Measurements from ENCODE around the gene TSPAN17.

TSPAN17 gene

DNA sequence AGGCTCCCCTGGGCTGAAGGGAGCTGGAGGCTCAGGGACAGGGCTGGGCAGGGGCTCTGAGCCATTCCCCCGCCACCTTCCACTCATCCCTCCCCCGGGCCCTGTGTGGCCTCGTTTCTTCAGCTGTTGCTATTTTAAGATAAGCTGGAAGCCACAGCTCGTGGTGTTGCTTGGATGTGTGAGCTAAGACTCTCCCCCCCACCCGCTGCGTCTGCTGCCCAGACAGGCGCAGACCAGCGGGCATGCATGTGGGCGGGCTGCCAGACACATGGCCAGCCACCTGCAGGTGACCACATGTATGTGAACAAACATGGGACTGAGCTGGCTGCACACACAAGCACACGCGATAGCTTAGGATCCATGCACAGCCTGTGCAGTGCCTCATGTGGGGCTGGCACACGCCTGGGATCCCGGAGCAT lies 25.6 kb upstream of the TSPAN17 start:
- no peak for DNase-seq (ENCODE audit: low spot score)

DNA sequence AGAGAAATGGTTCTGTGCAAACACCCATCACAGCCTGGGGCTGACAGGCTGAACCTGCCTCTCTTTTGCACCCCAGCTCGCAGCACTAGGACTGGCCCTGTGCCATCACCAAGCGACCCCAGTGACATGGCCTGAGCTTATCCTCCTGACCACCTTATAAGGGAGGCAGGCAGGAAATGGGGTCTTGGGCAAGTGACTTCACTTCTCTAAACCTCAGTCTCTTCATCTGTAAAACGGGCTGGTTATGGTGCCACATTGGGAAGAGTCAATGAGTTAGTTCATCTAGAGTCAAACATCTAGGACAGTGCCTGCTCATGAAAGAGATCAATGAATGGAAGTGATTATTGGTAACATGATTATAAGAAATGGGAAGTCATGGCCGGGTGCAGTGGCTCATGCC lies 23.1 kb upstream of the TSPAN17 start:
- DNase-seq (ENCODE audit: low spot score) = no peak

DNA sequence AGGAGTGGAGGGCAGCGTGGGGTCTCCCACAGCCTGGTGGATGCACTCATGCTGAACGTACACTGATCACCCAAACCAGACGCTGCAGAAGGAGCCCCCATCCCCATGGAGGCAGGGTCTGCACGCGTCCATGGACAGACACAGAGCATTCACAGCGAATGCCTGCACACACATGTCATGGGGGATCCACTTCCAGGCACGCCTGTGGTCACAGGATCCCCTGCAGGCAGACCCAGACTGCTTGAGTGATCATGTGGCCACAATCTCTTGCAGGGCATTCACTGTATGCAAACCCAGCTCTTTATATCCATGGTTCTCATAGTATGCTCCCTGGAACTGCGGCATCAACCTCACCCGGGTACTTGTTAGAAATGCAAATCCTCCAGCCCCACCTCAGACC lies 22.3 kb upstream of the TSPAN17 start:
- no peak for DNase-seq (ENCODE audit: low spot score)

- DNase-seq (ENCODE audit: low spot score) = no peak
These were observed 21.8 kb upstream of the TSPAN17 start for GRCh38 chr5:176625512-176625911.

- no peak for DNase-seq (ENCODE audit: low spot score)
These were observed 21.1 kb upstream of the TSPAN17 start for GRCh38 chr5:176625966-176626875.

DNA sequence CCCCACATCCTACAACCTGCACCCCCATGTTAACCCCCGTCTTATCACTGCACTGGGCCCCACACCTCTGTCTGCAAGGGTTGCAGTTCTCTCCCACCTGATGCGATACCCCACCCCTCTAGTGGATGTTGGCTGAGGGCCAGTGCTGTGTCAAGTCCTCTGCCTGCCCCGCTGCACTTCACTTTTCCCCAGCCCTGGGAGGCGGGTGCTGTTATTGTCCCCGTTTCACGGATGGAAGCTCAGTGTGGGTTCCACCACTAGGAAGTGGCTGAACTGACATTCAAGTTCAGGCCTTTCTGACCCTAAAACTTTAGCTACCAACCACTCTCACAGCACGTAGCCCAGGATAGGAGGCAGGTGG lies 20.4 kb upstream of the TSPAN17 start:
- no peak for DNase-seq (ENCODE audit: low spot score)

DNA sequence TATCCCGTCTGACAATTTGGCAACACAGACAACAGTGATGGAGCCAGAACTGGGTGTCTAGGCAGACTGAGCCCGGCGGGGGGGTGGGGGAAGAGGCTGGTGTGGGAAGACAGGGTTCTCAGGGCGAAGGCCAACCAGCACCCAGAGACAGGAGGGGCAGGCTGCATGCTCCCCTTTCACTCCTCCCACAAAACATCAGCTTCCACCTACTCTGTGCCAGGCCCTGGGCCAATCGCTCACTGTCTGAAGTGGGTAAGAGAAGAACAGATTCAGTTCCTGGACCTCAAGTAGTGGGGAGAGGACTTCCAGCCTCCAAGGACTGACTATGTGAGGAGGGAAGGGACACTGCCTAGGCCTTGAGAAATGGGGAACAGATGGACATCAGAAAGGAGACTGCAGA lies 19.7 kb upstream of the TSPAN17 start:
- no peak for DNase-seq (ENCODE audit: low spot score)

DNA sequence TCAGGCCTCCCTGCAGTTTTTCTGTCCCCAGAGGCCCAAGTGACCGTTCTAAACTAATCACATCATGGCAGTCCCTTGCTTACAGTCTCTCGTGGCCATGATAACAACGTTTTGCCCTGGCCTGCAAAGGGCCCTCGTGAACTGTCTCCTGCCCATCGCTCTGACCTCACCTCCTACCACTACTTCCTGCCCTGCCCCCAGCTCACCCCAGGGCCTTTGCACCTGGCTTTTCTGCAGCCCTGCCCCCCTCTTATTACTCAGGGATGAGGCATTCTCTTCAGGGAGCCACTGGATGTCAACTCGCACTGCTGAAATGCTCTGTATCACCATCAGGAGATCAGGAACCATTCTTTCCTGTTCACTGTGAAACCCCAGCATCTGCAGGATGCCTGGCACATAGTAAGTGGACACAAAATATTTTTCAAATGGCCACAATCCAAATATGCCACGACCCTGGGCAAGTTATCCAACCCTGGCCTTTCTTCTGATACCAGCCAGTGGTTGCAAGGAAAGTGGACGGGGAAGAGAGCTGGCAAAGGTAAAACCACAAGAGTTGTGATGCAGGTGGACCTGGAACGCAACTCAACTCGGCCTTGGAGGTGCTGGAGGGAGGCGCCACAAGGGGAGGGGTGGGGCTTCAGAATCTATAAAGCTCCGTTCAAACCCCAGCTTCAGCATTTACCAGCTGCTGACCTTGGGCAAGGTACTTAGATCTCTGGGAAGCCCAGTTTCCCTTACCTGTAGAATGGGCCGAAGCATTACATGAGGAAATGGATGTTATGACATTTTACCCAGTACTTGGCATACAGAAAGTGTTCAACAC lies 18.7 kb upstream of the TSPAN17 start:
- no peak for DNase-seq (ENCODE audit: low spot score)

DNA sequence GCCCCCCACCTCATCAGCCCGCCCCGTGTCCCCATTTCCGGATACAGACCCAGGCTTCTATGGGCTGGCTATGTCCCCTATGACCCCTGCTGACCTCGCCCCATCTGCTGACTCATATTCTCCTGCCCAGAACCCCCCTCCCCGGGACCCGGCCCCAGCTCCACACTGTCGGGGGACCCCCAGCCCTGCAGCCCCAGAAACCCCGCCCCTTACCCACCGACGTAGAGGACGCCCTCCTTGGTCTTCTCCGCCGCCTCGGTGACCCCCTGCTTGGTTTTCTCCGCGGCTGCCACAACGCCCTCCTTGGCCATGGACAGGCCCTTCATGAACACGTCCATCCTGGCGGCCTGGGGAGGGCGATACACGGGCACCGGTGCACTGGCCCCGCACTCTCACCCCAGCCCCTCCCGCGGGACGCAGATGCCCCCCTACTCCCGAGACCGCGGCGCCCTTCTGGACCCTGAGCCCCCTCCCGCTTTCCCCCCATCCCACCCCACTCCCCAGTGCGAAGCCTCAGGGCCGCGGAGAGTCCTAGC lies 17.9 kb upstream of the TSPAN17 start:
- DNase-seq (ENCODE audit: low spot score) = no peak

DNA sequence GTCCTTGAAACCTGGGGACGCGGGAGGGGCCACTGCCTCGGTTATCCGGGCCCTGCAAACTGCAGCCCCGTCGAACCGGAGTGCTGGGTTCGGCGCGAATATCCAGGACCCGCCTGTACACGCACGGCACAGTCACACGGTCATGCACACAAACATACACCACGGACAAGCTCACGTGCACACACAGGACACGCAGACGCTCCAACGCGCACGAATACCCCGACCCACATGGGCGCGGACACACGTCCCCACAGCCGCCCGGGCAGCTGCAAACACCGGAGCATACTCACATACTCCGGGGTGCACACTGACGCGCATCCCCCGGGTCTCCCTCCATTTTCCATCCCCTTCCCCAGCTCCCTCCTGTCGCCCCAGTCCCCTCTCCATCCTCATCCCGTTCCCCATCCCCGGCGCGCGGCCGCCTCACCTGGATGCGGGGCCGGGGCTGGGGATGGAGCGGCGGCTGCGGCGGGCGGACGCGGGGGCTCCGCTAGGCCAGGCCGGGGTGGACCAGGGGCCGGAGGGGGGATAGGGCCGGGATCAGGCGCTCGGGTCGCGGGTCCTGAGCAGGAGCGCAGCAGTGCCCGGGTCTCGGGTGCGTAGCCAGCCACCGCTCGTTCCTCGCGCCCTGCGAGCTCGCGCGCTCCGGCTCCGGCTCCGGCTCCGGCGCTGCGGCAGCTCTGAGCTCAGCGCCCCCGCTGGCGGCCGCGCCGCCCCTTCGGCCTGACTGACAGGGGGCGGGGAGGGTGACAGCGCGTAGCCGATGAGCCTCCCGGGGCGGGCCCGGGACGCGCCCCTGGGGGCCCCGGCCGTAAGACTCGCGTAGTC lies 17.2 kb upstream of the TSPAN17 start, which contains the start of the genes EIF4E1B and SNCB:
TSS of gene EIF4E1B (plus strand) at position 823 of the 828 bp plus-strand sequence. CDS start 12,113 bp downstream, outside the sequence.
TSS of gene SNCB (minus strand) at position 682 of the 828 bp plus-strand sequence. CDS start 880 bp downstream, outside the sequence.
- peak; percentile 85 for DNase-seq (ENCODE audit: low spot score)

DNA sequence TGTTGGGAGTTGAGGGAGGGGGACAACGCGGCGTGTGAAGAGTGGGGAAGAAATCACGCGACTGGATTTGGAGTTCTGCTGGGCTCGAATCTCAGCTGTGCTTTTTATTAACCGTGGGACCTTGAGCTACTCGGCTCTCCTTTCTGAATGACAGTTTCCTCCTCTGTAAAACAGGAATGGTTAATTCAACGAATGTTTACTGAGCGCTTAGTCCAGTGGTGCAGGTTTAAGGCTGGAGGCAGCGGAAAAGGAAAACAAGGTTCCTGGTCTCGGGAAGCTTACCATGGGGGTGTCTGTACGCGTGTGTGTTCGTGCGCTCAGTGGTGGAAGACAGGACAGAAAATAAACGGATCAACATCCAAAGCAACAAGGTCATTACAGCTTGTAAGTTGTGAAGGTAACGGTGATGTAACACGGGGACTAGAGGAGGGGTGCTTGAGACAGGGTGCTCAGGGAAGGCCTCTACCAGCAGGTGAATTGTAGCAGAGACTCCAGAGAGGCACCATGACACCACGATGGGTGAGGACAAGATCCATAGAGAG lies 16.5 kb upstream of the TSPAN17 start:
- DNase-seq (ENCODE audit: low spot score) = no peak

DNA sequence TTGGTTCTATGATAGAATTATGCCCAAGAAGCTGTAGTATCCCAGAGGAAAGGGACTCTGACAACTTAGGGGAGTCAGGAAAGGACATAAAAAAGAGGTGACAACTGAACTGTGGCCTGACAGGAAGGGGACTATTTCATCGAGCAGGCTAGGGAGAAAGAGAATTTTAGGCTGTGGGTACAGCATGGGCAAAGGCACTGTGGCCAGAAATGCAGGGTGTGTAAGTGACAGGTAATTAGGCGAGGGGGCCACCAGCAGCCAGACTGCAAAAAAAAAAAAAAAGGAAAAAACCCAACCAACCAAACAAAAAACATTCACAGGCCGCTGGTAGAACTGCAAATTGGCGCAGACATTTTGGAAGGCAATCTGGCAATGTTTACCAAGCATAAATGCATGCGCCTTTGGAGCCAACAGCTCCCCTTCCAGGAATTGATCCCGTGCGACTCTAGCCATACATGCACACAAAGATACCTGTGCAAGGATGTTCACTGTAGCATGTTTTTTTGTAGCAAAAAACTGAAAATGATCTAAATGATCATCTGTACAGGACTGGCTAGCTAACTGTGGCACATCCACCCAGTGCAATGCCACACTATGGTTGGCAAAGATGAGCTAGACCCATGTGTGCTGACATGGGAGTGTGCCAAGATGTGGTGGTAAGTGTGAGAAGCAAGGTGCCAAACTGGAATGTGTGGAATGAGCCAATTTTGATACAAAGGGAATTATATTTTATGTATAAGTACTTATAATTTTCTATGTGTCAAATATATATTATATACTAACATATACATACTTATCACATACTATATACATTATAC lies 15.7 kb upstream of the TSPAN17 start:
- DNase-seq (ENCODE audit: low spot score) = no peak

GRCh38 chr5:176632745-176633144 lies 14.5 kb upstream of the TSPAN17 start:
- no peak for DNase-seq (ENCODE audit: low spot score)

DNA sequence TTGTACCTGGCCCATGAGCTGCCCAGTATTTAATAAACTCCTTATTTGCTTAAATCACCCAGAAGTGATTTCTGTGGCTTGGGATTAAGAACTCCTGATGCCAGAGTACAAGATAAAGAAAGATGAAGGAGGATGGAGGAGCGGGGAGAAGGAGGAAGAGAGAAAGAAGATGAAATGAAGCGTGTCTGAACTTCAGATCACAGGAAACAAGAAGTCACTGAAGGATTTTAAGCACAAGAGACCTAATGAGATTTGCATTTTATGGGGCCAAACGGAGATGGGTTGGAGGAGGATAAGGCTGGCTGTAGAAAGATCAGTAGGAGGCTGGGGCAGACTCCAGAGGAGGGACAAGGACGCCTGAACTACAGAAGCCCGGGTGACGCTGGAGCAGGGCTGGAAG lies 13.7 kb upstream of the TSPAN17 start:
- DNase-seq (ENCODE audit: low spot score) = no peak

DNA sequence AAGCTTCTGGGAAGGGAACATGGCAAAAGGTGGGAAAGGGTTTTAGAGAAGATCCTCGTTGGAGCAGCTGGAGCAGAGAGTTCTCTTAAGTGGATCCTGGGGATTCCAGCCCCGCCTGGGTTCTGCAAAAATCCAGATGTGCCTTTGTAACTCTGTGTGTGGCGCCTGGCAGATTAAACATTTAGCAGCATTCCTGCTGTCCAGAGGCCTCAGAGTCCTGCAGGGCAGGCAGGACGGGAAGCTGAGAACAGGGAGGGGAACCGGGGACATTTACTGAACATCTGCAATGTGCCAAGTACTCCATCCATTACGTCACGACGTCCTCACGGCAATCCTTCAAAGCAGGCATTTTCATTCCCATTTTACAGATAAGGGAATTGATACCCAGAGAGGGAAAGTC lies 10.9 kb upstream of the TSPAN17 start:
- DNase-seq (ENCODE audit: low spot score) = no peak

GRCh38 chr5:176637556-176637955 lies 9.7 kb upstream of the TSPAN17 start:
- DNase-seq (ENCODE audit: low spot score) = no peak

- no peak for DNase-seq (ENCODE audit: low spot score)
These were observed 8.8 kb upstream of the TSPAN17 start for GRCh38 chr5:176638437-176638836.

GRCh38 chr5:176639208-176639607 lies 8.1 kb upstream of the TSPAN17 start:
- DNase-seq (ENCODE audit: low spot score) = no peak

DNA sequence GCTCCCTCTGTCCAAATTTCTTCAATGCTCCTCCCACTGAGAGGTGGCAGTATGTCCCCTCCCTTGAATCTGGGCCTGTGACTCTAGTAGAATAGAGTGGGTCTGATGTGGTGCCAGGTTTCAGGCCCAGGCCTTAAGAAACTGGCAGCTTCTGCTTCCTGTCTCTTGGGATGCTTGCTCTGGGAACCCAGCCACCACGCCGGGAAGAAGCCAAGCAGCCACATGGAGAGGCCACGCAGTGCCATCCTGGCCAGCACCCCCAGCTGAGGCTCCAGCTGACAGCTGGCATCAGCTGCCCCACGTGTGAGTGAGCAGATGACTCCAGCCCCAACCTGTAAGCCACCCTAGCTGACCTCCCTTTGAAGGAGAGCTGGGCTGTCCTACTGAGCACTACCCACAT lies 7.3 kb upstream of the TSPAN17 start:
- DNase-seq (ENCODE audit: low spot score) = no peak

DNA sequence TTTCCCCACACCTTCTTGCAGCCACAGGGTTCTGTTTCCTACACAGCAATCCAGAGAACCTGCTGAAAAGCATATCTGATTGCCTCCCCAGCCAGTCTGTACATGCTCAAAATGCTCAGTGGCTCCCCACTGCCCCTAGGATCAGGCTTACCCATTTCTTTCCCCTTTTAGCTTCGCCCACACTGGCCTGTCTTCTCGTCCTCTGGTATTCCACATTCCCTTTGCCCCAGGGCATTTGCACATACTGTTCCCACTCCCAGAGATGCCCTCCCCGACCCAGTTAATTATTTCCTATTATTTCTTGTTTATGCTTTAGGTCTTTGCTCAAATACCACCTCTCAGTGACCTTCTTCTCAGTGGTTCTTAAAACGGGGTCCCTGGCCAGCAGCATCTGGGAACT lies 6.7 kb upstream of the TSPAN17 start:
- no peak for DNase-seq (ENCODE audit: low spot score)

Measured in HuH-7.5 (cell line).